ENCODE results near the gene XAGE1B.
"Not testable (repeated sequence)": the region's sequence is repeated elsewhere in the genome, so short reads cannot be mapped to it uniquely, and the experiment has no call there.

XAGE1B gene, protein sequence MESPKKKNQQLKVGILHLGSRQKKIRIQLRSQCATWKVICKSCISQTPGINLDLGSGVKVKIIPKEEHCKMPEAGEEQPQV

GRCh38 chrX:52516987-52517325, at the start of gene XAGE1B:
XAGE1B (minus strand) TSS chrX:52517063; CDS start chrX:52515527, 1,536 bp downstream.
- not testable (repeated sequence) for DNase-seq (ENCODE audit: low read depth in 3 of 3)

- no peak for DNase-seq (ENCODE audit: low read depth in 3 of 3)
Measured at GRCh38 chrX:52563105-52563504, 46.2 kb upstream of the XAGE1B start.

GRCh38 chrX:52558140-52558539, 41.3 kb upstream of the XAGE1B start:
- no peak for DNase-seq (ENCODE audit: low read depth in 3 of 3)

DNA sequence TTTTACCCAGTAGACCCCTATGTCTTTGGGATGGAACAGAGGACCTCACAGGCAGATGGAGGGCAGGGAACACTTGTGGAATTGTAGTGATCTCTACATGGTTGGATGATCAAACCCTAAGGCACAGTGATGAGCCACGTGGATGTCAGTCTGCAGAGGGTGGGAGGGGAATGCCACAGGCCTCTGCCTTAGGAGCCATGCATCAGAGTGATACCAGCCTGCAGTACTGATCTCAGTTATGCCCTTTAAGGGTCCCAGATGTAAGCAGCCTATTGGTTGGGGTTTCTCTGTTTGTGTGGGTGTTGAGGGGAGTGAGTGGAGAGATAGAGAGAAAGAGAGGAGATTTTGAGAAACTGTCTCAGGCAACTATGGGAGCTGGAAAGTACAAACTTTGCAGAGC, 39.9 kb upstream of the XAGE1B start:
- no peak for DNase-seq (ENCODE audit: low read depth in 3 of 3)

DNA sequence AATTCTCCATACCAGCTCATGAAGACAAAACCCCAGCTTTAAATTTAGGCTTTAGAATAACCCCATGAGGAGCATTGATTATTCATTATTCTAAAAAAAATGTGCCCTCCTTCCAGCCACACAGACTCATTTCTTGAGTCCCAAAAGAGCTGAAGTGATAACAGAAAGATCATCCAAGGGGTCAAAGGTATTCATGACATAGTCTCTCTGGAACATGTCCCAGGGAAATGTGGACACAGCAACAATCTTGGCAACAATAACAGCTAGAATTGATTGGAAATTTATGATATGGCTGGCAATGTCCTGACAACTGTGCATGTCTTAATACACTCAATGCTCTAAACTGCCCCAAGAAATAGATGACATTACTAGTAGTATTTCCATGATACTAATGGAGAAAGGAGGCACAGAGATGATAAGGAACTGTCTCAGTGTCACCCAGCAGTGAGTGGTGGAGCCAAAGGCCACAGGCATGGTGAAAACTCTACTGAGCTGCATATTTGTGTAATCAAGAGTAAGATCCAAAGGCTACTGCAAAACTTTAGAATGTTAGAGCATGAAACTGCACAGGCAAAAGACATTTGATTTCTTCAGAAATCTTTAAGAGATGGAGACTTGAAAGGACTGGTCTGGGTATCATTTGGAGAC, 37.3 kb upstream of the XAGE1B start:
- no peak for DNase-seq (ENCODE audit: low read depth in 3 of 3)

- DNase-seq (ENCODE audit: low read depth in 3 of 3) = not testable (repeated sequence)
Measured at GRCh38 chrX:52548769-52549168, 31.9 kb upstream of the XAGE1B start.

DNA sequence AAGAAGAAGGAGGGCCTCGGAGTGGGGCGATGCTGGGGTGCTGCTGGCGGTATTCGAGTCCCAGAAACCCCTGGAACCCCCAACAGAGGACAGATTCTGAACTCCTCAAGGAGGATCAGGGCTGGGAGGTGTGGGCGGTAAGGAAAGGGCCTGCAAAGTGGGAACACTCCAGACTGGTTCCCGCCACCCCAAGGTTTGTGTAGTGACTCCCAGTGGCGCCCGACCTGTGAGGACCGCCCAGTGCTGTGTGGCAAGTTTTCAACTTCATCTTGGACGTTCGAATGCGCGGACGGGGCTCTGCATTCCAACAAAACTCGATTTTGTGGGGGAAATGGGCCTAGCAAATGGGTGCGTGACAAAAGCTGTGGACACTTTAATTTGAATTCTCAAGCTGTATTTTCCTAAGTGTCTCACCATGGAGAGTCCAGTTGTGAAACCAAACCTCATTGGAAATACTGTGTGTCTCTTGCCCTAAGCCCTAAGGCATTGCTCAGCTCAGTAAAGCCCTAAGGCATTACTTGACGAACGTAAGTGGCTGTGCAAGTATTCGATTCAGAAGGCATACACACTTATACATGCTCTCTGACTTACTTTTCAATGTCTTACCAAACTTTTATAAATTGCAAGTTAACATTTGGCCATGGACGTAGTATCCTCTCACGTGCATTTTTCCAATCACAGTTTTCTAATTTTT, 27.4 kb upstream of the XAGE1B start:
- no peak for DNase-seq (ENCODE audit: low read depth in 3 of 3)

DNA sequence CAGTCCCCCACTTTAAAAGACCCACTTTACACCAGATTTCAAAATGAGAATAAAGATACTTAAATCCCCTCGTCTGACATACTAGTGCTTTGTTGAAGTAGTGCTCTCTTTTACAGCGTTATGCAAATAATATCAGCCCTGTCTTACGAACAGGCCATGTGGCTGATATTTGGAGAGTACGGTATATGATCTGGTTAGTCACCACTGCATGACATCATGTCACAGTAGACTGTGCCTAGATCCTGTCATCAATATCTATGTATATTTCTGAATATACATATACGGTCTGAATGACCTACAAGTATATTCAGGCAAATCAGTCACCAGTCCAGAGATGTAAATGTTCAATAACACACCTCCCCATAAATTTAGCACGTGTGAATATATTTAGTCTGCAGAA, 25.4 kb upstream of the XAGE1B start:
- no peak for DNase-seq (ENCODE audit: low read depth in 3 of 3)

GRCh38 chrX:52541051-52541450, 24.2 kb upstream of the XAGE1B start:
- DNase-seq (ENCODE audit: low read depth in 3 of 3) = not testable (repeated sequence)

DNA sequence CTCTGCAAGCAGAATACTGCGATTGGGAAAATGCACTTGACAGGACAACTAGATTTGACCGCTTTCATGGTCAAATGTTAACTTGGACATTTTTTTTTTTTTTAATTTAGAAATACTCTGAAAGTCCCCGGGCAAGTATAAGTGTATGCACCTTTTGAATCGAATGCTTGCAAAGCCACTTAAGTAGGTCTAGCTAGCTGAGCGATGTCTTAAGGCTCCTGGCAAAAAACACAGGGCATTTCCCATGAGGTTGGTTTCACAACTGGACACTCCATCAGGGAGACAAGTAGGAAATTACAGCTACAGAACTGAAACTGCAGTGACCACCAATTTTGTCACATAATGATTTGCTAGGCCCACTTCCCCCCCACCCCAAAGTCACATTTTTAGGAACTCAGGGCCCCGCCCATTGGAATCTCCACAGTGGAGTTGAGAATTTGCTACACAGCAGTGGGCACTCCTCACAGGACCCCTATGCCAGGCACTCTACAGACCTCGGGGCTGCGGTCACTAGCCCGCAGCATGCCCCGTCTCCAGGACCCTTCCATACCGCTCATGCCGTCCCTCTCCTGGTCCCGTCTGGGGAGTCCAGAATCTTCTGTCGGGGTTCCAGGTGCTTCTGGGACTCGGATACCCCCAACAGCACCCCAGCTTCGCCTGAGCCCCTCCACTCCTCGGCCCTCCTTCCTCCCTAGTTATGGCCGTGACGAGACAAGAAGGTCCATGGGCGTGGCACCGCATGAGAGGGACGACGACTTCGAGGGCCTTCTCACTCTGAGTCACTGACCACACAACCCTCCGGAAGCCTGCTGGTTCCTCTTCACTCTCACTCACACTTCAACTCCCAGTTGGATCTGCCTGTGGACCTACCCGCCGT, 515 bp downstream of the XAGE1B start:
- DNase-seq (ENCODE audit: low read depth in 3 of 3) = not testable (repeated sequence)

DNA sequence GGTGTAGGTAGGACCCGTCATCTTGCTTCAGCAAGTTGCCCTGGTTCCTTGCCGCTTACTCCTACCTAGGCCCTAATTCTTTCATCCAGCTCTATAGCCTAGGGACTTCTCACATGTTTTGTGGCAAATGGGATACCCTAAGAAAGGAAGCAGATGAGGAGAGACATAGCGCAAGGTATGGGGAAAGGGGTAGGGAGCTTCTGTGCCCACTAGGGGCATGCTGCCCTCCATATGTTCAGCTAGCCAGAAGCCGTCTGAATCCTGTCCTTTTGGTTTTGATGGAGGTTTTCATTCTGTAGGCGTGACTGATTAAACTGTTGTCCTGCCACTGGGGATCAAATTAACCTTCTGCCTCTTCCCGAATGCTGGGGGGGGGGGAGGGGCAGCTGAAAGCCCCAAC, 5.7 kb downstream of the XAGE1B start:
- DNase-seq (ENCODE audit: low read depth in 3 of 3) = not testable (repeated sequence)

DNA sequence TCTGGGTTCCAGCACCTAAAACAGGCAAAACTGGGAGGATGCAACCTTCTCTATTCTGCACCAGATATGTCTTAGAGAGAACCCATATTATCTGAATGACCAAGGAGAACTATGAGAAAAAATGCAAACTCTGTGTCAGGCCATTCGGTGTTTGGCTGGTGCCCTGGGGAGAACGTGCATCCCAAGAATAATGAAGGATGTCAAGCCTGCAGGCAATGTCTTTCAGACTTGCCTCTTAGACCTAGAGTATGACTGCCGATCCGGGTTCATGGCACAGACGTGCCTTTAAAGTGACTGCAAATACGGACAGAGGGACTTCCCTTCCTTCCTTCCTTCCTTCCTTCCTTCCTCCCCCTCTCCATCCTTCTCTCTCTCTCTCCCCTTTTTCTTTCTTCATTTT, 6.9 kb downstream of the XAGE1B start:
- no peak for DNase-seq (ENCODE audit: low read depth in 3 of 3)

GRCh38 chrX:52507331-52507730, 9.5 kb downstream of the XAGE1B start:
- no peak for DNase-seq (ENCODE audit: low read depth in 3 of 3)

GRCh38 chrX:52504551-52504950, 12.3 kb downstream of the XAGE1B start:
- no peak for DNase-seq (ENCODE audit: low read depth in 3 of 3)

- not testable (repeated sequence) for DNase-seq (ENCODE audit: low read depth in 3 of 3)
Measured at GRCh38 chrX:52501362-52501761, 15.5 kb downstream of the XAGE1B start.

DNA sequence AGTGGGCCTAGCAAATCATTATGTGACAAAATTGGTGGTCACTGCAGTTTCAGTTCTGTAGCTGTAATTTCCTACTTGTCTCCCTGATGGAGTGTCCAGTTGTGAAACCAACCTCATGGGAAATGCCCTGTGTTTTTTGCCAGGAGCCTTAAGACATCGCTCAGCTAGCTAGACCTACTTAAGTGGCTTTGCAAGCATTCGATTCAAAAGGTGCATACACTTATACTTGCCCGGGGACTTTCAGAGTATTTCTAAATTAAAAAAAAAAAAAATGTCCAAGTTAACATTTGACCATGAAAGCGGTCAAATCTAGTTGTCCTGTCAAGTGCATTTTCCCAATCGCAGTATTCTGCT, 20.5 kb downstream of the XAGE1B start:
- not testable (repeated sequence) for DNase-seq (ENCODE audit: low read depth in 3 of 3)

GRCh38 chrX:52495545-52496418, 21.1 kb downstream of the XAGE1B start, which contains the start of gene XAGE1A:
XAGE1A (plus strand) TSS chrX:52495808; CDS start chrX:52497362, 1,554 bp downstream.
- not testable (repeated sequence) for DNase-seq (ENCODE audit: low read depth in 3 of 3)

GRCh38 chrX:52471301-52471700, 45.6 kb downstream of the XAGE1B start:
- not testable (repeated sequence) for DNase-seq (ENCODE audit: low read depth in 3 of 3)
